ENCODE data around the gene TINAG. TPM values are rescaled to one million over a fixed set of nuclear protein-coding genes. Genes with fewer than 3 reads are reported as not detected.

Gene TINAG
- total and polyA plus RNA-seq, 10 of the 15 experiments (the other 5 are each of a cell fraction or from before 2014, with no cell fraction given): 0.26 to 7.7 (median 0.95) TPM

- RAD21 ChIA-PET (ENCODE audit: unreplicated experiment): no interaction called here
- no peaks in the 10 kb centered on the region for H3K9me3 ChIP-seq (replicated peaks; ENCODE audit: control insufficient read depth, insufficient read depth, low read length)
- CTCF ChIA-PET: no interaction called here
- no peak overlapping the region for H3K4me2 ChIP-seq (ENCODE audit: control insufficient read depth, insufficient read depth)
- no peaks in the 10 kb centered on the region for H3K27me3 ChIP-seq (replicated peaks in 1 of 2; ENCODE audit: control insufficient read depth in 2 of 2, insufficient read depth in 2 of 2, low read length in 1 of 2)
- FAIRE-seq: no peak
- TF ChIP-seq IRF5 (IDR thresholded peaks at IDR 0.05; ENCODE audit: borderline replicate concordance): no peak
- peak; percentile 28; the same call in 1 of the 2 replicates for TF ChIP-seq SPI1 (IDR thresholded peaks at IDR 0.05; ENCODE audit: borderline replicate concordance, insufficient read depth, low read depth, low read length)
- SMC1A ChIA-PET (ENCODE audit: uncharacterized antibody, unreplicated experiment): no interaction called here
- no peaks in the 10 kb centered on the region for H4K20me1 ChIP-seq (ENCODE audit: control insufficient read depth, insufficient read depth)
- no peak overlapping the region for H3K9ac ChIP-seq (ENCODE audit: control insufficient read depth, insufficient read depth, low read length)
- H3K27ac ChIP-seq (ENCODE audit: control insufficient read depth, insufficient read depth): no peak overlapping the region
- in situ Hi-C loops (cut with MboI): no loop called here
- WGBS (ENCODE audit: insufficient coverage, insufficient replicate concordance, low lambda C conversion rate, missing lambda C conversion rate): 30% methylated on average over 2 of the region's 2 CpGs
- no TSS peak for BruUV-seq (replicated peaks)
- no peaks in the 10 kb centered on the region for H3K79me2 ChIP-seq (ENCODE audit: control insufficient read depth, insufficient read depth, low read length)
- no peaks in the 10 kb centered on the region for H3K36me3 ChIP-seq (ENCODE audit: control insufficient read depth in 2 of 2, insufficient read depth in 2 of 2, low read length in 1 of 2)
- H2AFZ ChIP-seq (ENCODE audit: control insufficient read depth, low read depth, low read length): no peak overlapping the region
- peaks cover 11% of the 10 kb centered on the region for H3K4me1 ChIP-seq (ENCODE audit: control insufficient read depth, insufficient read depth, low read length)
- intact Hi-C loops (cut with micrococcal nuclease; ENCODE audit: unreplicated experiment): no loop called here
- H3K4me3 ChIP-seq: no peak overlapping the region
- POLR2A ChIA-PET: no interaction called here
- peak; percentile 35; the same call in 1 of the 3 replicates for ATAC-seq
- DNase-seq (ENCODE audit: low read depth, low spot score): no peak
Observed at GRCh38 chr6:54431466-54431865, 123.2 kb downstream of the TINAG start.

Other genes with a start within 250 kb of the TINAG start
- gene MLIP, start 197.0 kb upstream of the TINAG start, total RNA-seq (2014; rRNA removed): not detected in 2 replicates
- not detected in 2 replicates for gene MLIP, start 197.0 kb upstream of the TINAG start, total RNA-seq (2014; rRNA removed; fragmentation: Illumina TruSeq; extraction: Trizol)
- not detected in 2 replicates for gene MLIP, start 197.0 kb upstream of the TINAG start, total RNA-seq (2021)
- gene MLIP, start 197.0 kb upstream of the TINAG start, polyA plus RNA-seq (2011; rRNA removed): not detected in 2 replicates
- gene MLIP, start 197.0 kb upstream of the TINAG start, polyA plus RNA-seq (2014; fragmentation: Illumina TruSeq; extraction: Trizol): 0.24 TPM in 1 of 2 replicates, not detected in the other
- gene MLIP, start 197.0 kb upstream of the TINAG start, polyA plus RNA-seq (2014; fragmentation: Nextera tagmentation; extraction: Ambion mirVana): not detected
- gene MLIP, start 197.0 kb upstream of the TINAG start, polyA plus RNA-seq (2014; rRNA removed): not detected in 2 replicates
- gene MLIP, start 197.0 kb upstream of the TINAG start, polyA plus RNA-seq (2016; fragmentation: Nextera tagmentation; extraction: Ambion mirVana): not detected